SK-N-SH (cell line): Measurements from ENCODE around the gene MCAM. TPM values are rescaled to one million over a fixed set of nuclear protein-coding genes. Genes with fewer than 3 reads are reported as not detected.
A peak's percentile ranks its signal among the peaks of the same experiment; 100 is the strongest.

ENCODE experiments used
- CTCF ChIA-PET: fragments of 300-600, 350-600 bp; formaldehyde crosslinking; extraction: SDS; loops from one replicate; lab custom pipeline; 2021; lab: Yijun Ruan, JAX
- POLR2A ChIA-PET: fragments of 350-600 bp; sonication (Branson Sonifier 250); formaldehyde crosslinking; extraction: SDS; loops from one replicate; lab custom pipeline; 2020; ENCODE audit warnings: antibody characterized with exemption, inconsistent platforms; lab: Yijun Ruan, JAX
- DNase-seq: peaks from one replicate; pipeline ENCODE4 v3.0.0; 2012
- H2AFZ ChIP-seq: fragments of 200-600 bp; sonication (generic); 2 replicates; pipeline ENCODE4 v1.8.1; 2016; ENCODE audit warnings: antibody characterized with exemption, mild to moderate bottlenecking, low read depth
- H3F3A ChIP-seq: fragments of 200-600 bp; sonication (generic); replicated peaks from 2 replicates; pipeline ENCODE3; 2016; ENCODE audit warnings: antibody characterized with exemption, mild to moderate bottlenecking; ENCODE audit not compliant: insufficient read depth
- H3K27ac ChIP-seq, 2 experiments: fragments of 200-500 bp in 1 of 2; fragments of 200-600 bp in 1 of 2; sonication (Bioruptor generic) in 1 of 2; sonication (generic), shearing (Covaris generic) in 1 of 2; 2 replicates each; pipeline versions ENCODE4 v1.5.1 to v1.6.1; 2014 to 2016; ENCODE audit warnings: low read depth in 2 of 2, inconsistent platforms in 1 of 2, low read length in 1 of 2, mild to moderate bottlenecking in 1 of 2, mixed read lengths in 1 of 2
- H3K27me3 ChIP-seq: fragments of 200-600 bp; sonication (generic), shearing (Covaris generic); 2 replicates; pipeline ENCODE4 v1.6.1; 2016; ENCODE audit warnings: mixed run types; ENCODE audit not compliant: insufficient read depth
- H3K36me3 ChIP-seq, 2 experiments: fragments of 200-500 bp in 1 of 2; fragments of 200-600 bp in 1 of 2; sonication (Bioruptor generic) in 1 of 2; sonication (generic) in 1 of 2; replicated peaks in 1 of 2; 2 replicates each; pipeline versions ENCODE3 to v1.5.1; 2014 to 2016; ENCODE audit warnings: low read length in 1 of 2, mild to moderate bottlenecking in 1 of 2; ENCODE audit not compliant: insufficient read depth in 2 of 2, control insufficient read depth in 1 of 2
- H3K4me1 ChIP-seq, 2 experiments: fragments of 200-500 bp in 1 of 2; fragments of 200-600 bp in 1 of 2; sonication (Bioruptor generic) in 1 of 2; sonication (generic), shearing (Covaris generic) in 1 of 2; 2 replicates each; pipeline versions ENCODE4 v1.5.1 to v1.6.1; 2014 to 2016; ENCODE audit warnings: low read depth in 1 of 2, low read length in 1 of 2, mixed run types in 1 of 2; ENCODE audit not compliant: insufficient read depth in 2 of 2, control insufficient read depth in 1 of 2
- H3K4me2 ChIP-seq: fragments of 200-600 bp; sonication (generic), shearing (Covaris generic); 2 replicates; pipeline ENCODE4 v1.6.1; 2017; ENCODE audit warnings: mixed run types
- H3K4me3 ChIP-seq, 2 experiments: fragments of 200-500 bp in 1 of 2; fragments of 200-600 bp in 1 of 2; sonication (Bioruptor generic) in 1 of 2; sonication (generic), shearing (Covaris generic) in 1 of 2; 2 replicates each; pipeline versions ENCODE4 v1.5.1 to v1.8.1; 2014 to 2016; ENCODE audit warnings: low read depth in 2 of 2, inconsistent platforms in 1 of 2, low read length in 1 of 2, mild to moderate bottlenecking in 1 of 2, mixed read lengths in 1 of 2, moderate library complexity in 1 of 2
- H3K79me2 ChIP-seq: fragments of 200-600 bp; sonication (generic); 2 replicates; pipeline ENCODE4 v1.8.1; 2017; ENCODE audit warnings: mild to moderate bottlenecking; ENCODE audit not compliant: insufficient read depth
- H3K9ac ChIP-seq: fragments of 200-600 bp; sonication (generic); 2 replicates; pipeline ENCODE4 v1.6.1; 2017; ENCODE audit warnings: mixed run types
- H3K9me2 ChIP-seq: fragments of 200-600 bp; sonication (generic); 2 replicates; pipeline ENCODE4 v1.6.1; 2017; ENCODE audit warnings: mixed run types
- H3K9me3 ChIP-seq: fragments of 200-600 bp; sonication (generic); 2 replicates; pipeline ENCODE4 v1.6.1; 2017; ENCODE audit warnings: mixed run types, mild to moderate bottlenecking, moderate library complexity
- H4K20me1 ChIP-seq: fragments of 200-600 bp; sonication (generic); 2 replicates; pipeline ENCODE4 v1.6.1; 2017; ENCODE audit warnings: mild to moderate bottlenecking, mixed run types; ENCODE audit not compliant: insufficient read depth
- MEF2A ChIP-seq: IDR thresholded peaks from 2 replicates; pipeline ENCODE4 v1.4.0; 2012; ENCODE audit warnings: low read depth, borderline replicate concordance
- PBX3 ChIP-seq: IDR thresholded peaks from 2 replicates; pipeline ENCODE4; 2012
- POLR2AphosphoS5 ChIP-seq: IDR thresholded peaks from 2 replicates; pipeline ENCODE4 v1.6.1; 2012; ENCODE audit warnings: low read depth, low read length
- RFX5 ChIP-seq: IDR thresholded peaks from 2 replicates; pipeline ENCODE4 v1.6.1; 2012; ENCODE audit warnings: mild to moderate bottlenecking, improper control_type of control experiment, low read length
- TAF1 ChIP-seq: IDR thresholded peaks from 2 replicates; pipeline ENCODE4 v1.6.1; 2012; ENCODE audit warnings: low read depth, mild to moderate bottlenecking, low read length, moderate library complexity, borderline replicate concordance
- TCF12 ChIP-seq: IDR thresholded peaks from 2 replicates; pipeline ENCODE4 v1.4.0; 2012
- WGBS: methylation state at CpG from one replicate; pipeline ENCODE4 v1.1.6; 2017; ENCODE audit warnings: low lambda C conversion rate; 5-methylcytosine and 5-hydroxymethylcytosine counted together
- polyA plus RNA-seq, 3 experiments: library from polyadenylated mRNA; depleted of rRNA; stranded (reverse); fragments of >200 nt; gene quantifications; 2 replicates each; pipeline ENCODE4 v1.2.3, GENCODE V29; 2012
- TF ChIP-seq, protein P1 (sequence below): IDR thresholded peaks from 2 replicates; pipeline ENCODE4 v1.4.0; 2012; ENCODE audit warnings: low read depth
- TF ChIP-seq, protein P2 (sequence below): fragments of 200-600 bp; sonication (generic); IDR thresholded peaks from 2 replicates; pipeline ENCODE4 v1.6.1; 2017; ENCODE audit warnings: antibody characterized with exemption, mild to moderate bottlenecking, moderate library complexity

Gene MCAM
- polyA plus RNA-seq, 1 of the 3 experiments (the other 2 are of a cell fraction): 22.8 TPM

DNA sequence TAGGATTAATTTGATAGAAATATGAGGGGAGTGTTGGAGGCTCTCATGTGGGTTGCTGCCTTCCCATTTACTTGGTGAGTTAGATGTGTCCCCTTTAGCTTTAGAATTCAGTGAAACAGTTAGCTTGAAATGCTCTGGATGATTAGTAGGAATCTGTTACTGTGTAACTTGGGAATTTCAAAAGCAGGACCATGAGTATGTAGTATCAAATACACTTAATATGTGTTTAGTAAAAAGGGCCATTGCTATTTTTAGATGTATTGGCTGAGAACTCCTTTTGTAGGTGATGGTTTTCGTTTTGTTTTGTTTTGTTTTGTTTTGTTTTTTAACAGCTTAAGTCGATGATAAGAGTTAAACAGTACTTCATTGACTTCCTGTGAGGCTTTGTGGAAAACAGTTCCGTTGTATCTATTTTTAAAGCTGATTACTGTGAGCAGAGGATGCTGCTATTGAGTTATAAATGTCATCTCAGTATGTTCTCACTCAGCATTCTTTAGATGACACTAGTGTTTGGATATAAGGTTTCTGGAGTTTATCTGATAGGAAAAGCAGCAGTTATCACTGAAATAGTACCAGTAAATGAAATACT lies 53.5 kb downstream of the MCAM start:
- TF ChIP-seq RFX5 (no peak), POLR2AphosphoS5 (no peak), TAF1 (no peak), PBX3 (0 out of 2 replicates have a peak, but pooled peaks have one; percentile 5)
- TF ChIP-seq, protein P1, sequence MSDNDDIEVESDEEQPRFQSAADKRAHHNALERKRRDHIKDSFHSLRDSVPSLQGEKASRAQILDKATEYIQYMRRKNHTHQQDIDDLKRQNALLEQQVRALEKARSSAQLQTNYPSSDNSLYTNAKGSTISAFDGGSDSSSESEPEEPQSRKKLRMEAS: no peak
- H3K4me1 ChIP-seq: peaks cover 0 to 2% of the 10 kb centered on the region in 2 experiments; a peak in 2 of 4 replicates
- H3K9me2 ChIP-seq: no peaks in the 10 kb centered on the region
- H3K27me3 ChIP-seq: no peaks in the 10 kb centered on the region
- ChIA-PET CTCF (interaction anchor here (1.3 to 1.6 kb wide), 4 partner anchors 12 to 58 kb away, joined by 3 to 4 read pairs (median 4); partner anchors contain the start of gene CBL), POLR2A (no interaction called here)
- no peak overlapping the region; the same call in 1 of the 2 replicates for H2AFZ ChIP-seq
- H3K9ac ChIP-seq: no peak overlapping the region
- no peaks in the 10 kb centered on the region for H3K36me3 ChIP-seq
- H3F3A ChIP-seq: peaks cover 9% of the 10 kb centered on the region
- H3K79me2 ChIP-seq: peaks cover 95% of the 10 kb centered on the region
- no peak overlapping the region for H3K4me3 ChIP-seq
- H4K20me1 ChIP-seq: peaks cover 11% of the 10 kb centered on the region; the same call in 1 of the 2 replicates
- H3K27ac ChIP-seq: peak overlapping the region; percentile 20 to 61; a peak in 3 of 4 replicates
- H3K9me3 ChIP-seq: no peaks in the 10 kb centered on the region
- DNase-seq: no peak
- 26% methylated on average over 3 of the region's 3 CpGs for WGBS
- H3K4me2 ChIP-seq: peak overlapping the region; percentile 36

GRCh38 chr11:119262668-119263351 lies 54.1 kb downstream of the MCAM start:
- Histone ChIP-seq H4K20me1 (peaks cover 11% of the 10 kb centered on the region; the same call in 1 of the 2 replicates), H3K9me3 (no peaks in the 10 kb centered on the region), H3K27me3 (no peaks in the 10 kb centered on the region), H3K79me2 (peaks cover 96% of the 10 kb centered on the region), H3F3A (peaks cover 9% of the 10 kb centered on the region), H3K4me2 (peak overlapping the region; percentile 36), H3K27ac (peak overlapping the region; percentile 11 to 61; a peak in 3 of 4 replicates), H3K36me3 (no peaks in the 10 kb centered on the region), H3K9me2 (no peaks in the 10 kb centered on the region), H3K4me3 (no peak overlapping the region; a peak in 1 of 4 replicates), H3K9ac (no peak overlapping the region), H3K4me1 (peaks cover 0 to 2% of the 10 kb centered on the region in 2 experiments; a peak in 2 of 4 replicates), H2AFZ (no peak overlapping the region)
- 60% methylated on average over 5 of the region's 5 CpGs for WGBS
- ChIA-PET CTCF (interaction anchor here (1.3 to 1.6 kb wide), 3 partner anchors 12 to 57 kb away, joined by 3 to 4 read pairs (median 4); partner anchors contain the start of gene CBL), POLR2A (no interaction called here)
- DNase-seq: no peak
- TF ChIP-seq, protein P2, sequence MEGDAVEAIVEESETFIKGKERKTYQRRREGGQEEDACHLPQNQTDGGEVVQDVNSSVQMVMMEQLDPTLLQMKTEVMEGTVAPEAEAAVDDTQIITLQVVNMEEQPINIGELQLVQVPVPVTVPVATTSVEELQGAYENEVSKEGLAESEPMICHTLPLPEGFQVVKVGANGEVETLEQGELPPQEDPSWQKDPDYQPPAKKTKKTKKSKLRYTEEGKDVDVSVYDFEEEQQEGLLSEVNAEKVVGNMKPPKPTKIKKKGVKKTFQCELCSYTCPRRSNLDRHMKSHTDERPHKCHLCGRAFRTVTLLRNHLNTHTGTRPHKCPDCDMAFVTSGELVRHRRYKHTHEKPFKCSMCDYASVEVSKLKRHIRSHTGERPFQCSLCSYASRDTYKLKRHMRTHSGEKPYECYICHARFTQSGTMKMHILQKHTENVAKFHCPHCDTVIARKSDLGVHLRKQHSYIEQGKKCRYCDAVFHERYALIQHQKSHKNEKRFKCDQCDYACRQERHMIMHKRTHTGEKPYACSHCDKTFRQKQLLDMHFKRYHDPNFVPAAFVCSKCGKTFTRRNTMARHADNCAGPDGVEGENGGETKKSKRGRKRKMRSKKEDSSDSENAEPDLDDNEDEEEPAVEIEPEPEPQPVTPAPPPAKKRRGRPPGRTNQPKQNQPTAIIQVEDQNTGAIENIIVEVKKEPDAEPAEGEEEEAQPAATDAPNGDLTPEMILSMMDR: peak; percentile 38
- 0 out of 2 replicates have a peak, but pooled peaks have one; percentile 25 for TF ChIP-seq MEF2A
- no peak for TF ChIP-seq TCF12
